ENCODE results near the gene NIN.

The NIN gene

GRCh38 chr14:50830932-50831725, at the start of gene NIN:
NIN (minus strand) TSS chr14:50831162; CDS start chr14:50822056, 9,106 bp downstream.
- peak; percentile 43 to 57 for DNase-seq (ENCODE audit: extremely low read depth in 1 of 2, low read depth in 1 of 2)

- peak; percentile 46 to 63 for DNase-seq (ENCODE audit: extremely low read depth in 1 of 2, low read depth in 1 of 2)
Measured at GRCh38 chr14:50875359-50876070, 44.6 kb upstream of the NIN start.

GRCh38 chr14:50874757-50875156, 43.8 kb upstream of the NIN start:
- DNase-seq (ENCODE audit: extremely low read depth in 1 of 2, low read depth in 1 of 2), result no peak

GRCh38 chr14:50871914-50872732, 41.2 kb upstream of the NIN start, which contains the start of gene ABHD12B:
ABHD12B (plus strand) TSS chr14:50872053; CDS start chr14:50872175, 122 bp downstream.
- DNase-seq (ENCODE audit: extremely low read depth in 1 of 2, low read depth in 1 of 2), result no peak

GRCh38 chr14:50871228-50871627, 40.3 kb upstream of the NIN start:
- DNase-seq (ENCODE audit: extremely low read depth in 1 of 2, low read depth in 1 of 2), result no peak

GRCh38 chr14:50865391-50866076, 34.6 kb upstream of the NIN start:
- DNase-seq (ENCODE audit: extremely low read depth in 1 of 2, low read depth in 1 of 2), result no peak

- no peak for DNase-seq (ENCODE audit: extremely low read depth in 1 of 2, low read depth in 1 of 2)
Measured at GRCh38 chr14:50864946-50865345, 34.0 kb upstream of the NIN start.

- DNase-seq (ENCODE audit: extremely low read depth in 1 of 2, low read depth in 1 of 2), result no peak
Measured at GRCh38 chr14:50864237-50864636, 33.3 kb upstream of the NIN start.

GRCh38 chr14:50862036-50862570, 31.1 kb upstream of the NIN start:
- DNase-seq (ENCODE audit: extremely low read depth in 1 of 2, low read depth in 1 of 2), result no peak

GRCh38 chr14:50860478-50861086, 29.6 kb upstream of the NIN start:
- peak; percentile 58 to 81 for DNase-seq (ENCODE audit: extremely low read depth in 1 of 2, low read depth in 1 of 2)

GRCh38 chr14:50859296-50859624, 28.3 kb upstream of the NIN start:
- no peak for DNase-seq (ENCODE audit: extremely low read depth in 1 of 2, low read depth in 1 of 2)

GRCh38 chr14:50856660-50857059, 25.7 kb upstream of the NIN start:
- DNase-seq (ENCODE audit: extremely low read depth in 1 of 2, low read depth in 1 of 2), result no peak

GRCh38 chr14:50855558-50855957, 24.6 kb upstream of the NIN start:
- DNase-seq (ENCODE audit: extremely low read depth in 1 of 2, low read depth in 1 of 2), result no peak

GRCh38 chr14:50854521-50854920, 23.6 kb upstream of the NIN start:
- DNase-seq (ENCODE audit: extremely low read depth in 1 of 2, low read depth in 1 of 2), result no peak

- no peak for DNase-seq (ENCODE audit: extremely low read depth in 1 of 2, low read depth in 1 of 2)
Measured at GRCh38 chr14:50853891-50854290, 22.9 kb upstream of the NIN start.

- DNase-seq (ENCODE audit: extremely low read depth in 1 of 2, low read depth in 1 of 2), result no peak
Measured at GRCh38 chr14:50846226-50846880, 15.4 kb upstream of the NIN start.

GRCh38 chr14:50845166-50845565, 14.2 kb upstream of the NIN start:
- DNase-seq (ENCODE audit: extremely low read depth in 1 of 2, low read depth in 1 of 2), result no peak

GRCh38 chr14:50844391-50844790, 13.4 kb upstream of the NIN start:
- no peak for DNase-seq (ENCODE audit: extremely low read depth in 1 of 2, low read depth in 1 of 2)

- no peak for DNase-seq (ENCODE audit: extremely low read depth in 1 of 2, low read depth in 1 of 2)
Measured at GRCh38 chr14:50839691-50840090, 8.7 kb upstream of the NIN start.

GRCh38 chr14:50839048-50839447, 8.1 kb upstream of the NIN start:
- DNase-seq (ENCODE audit: extremely low read depth in 1 of 2, low read depth in 1 of 2), result no peak
